HCT116 (cell line): ENCODE measurements around the gene PPAT. TPM values are rescaled to one million over a fixed set of nuclear protein-coding genes. Genes with fewer than 3 reads are reported as not detected.

Source experiments
- ATAC-seq: fragments of 200-7000 bp; cut with Tn5 transposase; 2 replicates; pipeline ENCODE4 v1.9.1; 2020; ENCODE audit warnings: mild to moderate bottlenecking, moderate library complexity
- BruUV-seq: library from RNA; stranded (reverse); fragments of 400-500 nt; replicated peaks from 2 replicates; lab custom pipeline; 2021; lab: Mats Ljungman, UMichigan
- CTCF ChIA-PET: fragments of 300-600 bp; sonication (Branson Sonifier 250); formaldehyde crosslinking; loops from one replicate; lab custom pipeline; 2021; ENCODE audit warnings: antibody characterized with exemption; lab: Charles Lee
- POLR2A ChIA-PET: fragments of 300-600, 350-600 bp; sonication (Branson Sonifier 250); formaldehyde crosslinking; loops from one replicate; lab custom pipeline; 2021; ENCODE audit warnings: antibody characterized with exemption; lab: Charles Lee
- RAD21 ChIA-PET, 2 experiments: fragments of 300-600 bp; sonication (Branson Sonifier 250); formaldehyde crosslinking; loops; one replicate each; lab custom pipeline; 2023; ENCODE audit warnings: low total read pairs in 2 of 2; ENCODE audit not compliant: uncharacterized antibody in 2 of 2, unreplicated experiment in 2 of 2, low non-redundant PET in 1 of 2; lab: Charles Lee
- DNase-seq: peaks from one replicate; pipeline ENCODE4 v3.0.0-alpha.2; 2010; ENCODE audit warnings: low read depth, low spot score
- H2AFZ ChIP-seq: fragments of 200-600 bp; shearing (Covaris generic), sonication (generic); 2 replicates; pipeline ENCODE4 v1.6.1; 2017; ENCODE audit warnings: low read depth, mixed run types, mixed read lengths, antibody characterized with exemption, low read length; ENCODE audit not compliant: poor library complexity, severe bottlenecking
- H3K27ac ChIP-seq: 2 replicates; pipeline ENCODE4 v1.5.1; 2012; ENCODE audit warnings: low read depth, low read length
- H3K27me3 ChIP-seq: fragments of 200-600 bp; sonication (generic); 2 replicates; pipeline ENCODE4 v1.6.1; 2016; ENCODE audit warnings: mixed run types, low read length, mixed read lengths; ENCODE audit not compliant: insufficient read depth
- H3K36me3 ChIP-seq, 2 experiments: fragments of 200-500 bp in 1 of 2; fragments of 200-600 bp in 1 of 2; sonication (Bioruptor generic) in 1 of 2; sonication (generic) in 1 of 2; 2 replicates each; pipeline versions ENCODE4 v1.5.1 to v1.6.1; 2014 to 2016; ENCODE audit warnings: low read length in 2 of 2, inconsistent platforms in 1 of 2, mixed read lengths in 1 of 2, mixed run types in 1 of 2; ENCODE audit not compliant: insufficient read depth in 2 of 2, control insufficient read depth in 1 of 2
- H3K4me1 ChIP-seq, 2 experiments: fragments of 200-600 bp in 1 of 2; sonication (generic) in 1 of 2; 2 replicates each; pipeline versions ENCODE4 v1.5.1 to v1.6.1; 2012 to 2017; ENCODE audit warnings: low read length in 2 of 2, inconsistent platforms in 1 of 2, mild to moderate bottlenecking in 1 of 2, mixed read lengths in 1 of 2, mixed run types in 1 of 2, moderate library complexity in 1 of 2; ENCODE audit not compliant: insufficient read depth in 2 of 2, control insufficient read depth in 1 of 2
- H3K4me2 ChIP-seq: fragments of 200-600 bp; sonication (generic); 2 replicates; pipeline ENCODE4 v1.6.1; 2017; ENCODE audit warnings: mixed run types, low read length, mixed read lengths
- H3K4me3 ChIP-seq, 2 experiments: fragments of 200-600 bp in 1 of 2; sonication (generic) in 1 of 2; replicated peaks in 1 of 2; 2 replicates each; pipeline ENCODE4 v1.5.1; 2011 to 2016; ENCODE audit warnings: low read length in 2 of 2, control low read depth in 1 of 2, low read depth in 1 of 2, mild to moderate bottlenecking in 1 of 2, mixed read lengths in 1 of 2, mixed run types in 1 of 2
- H3K79me2 ChIP-seq: fragments of 200-600 bp; sonication (generic); 2 replicates; pipeline ENCODE4 v1.6.1; 2017; ENCODE audit warnings: mild to moderate bottlenecking, mixed run types, low read length, moderate library complexity, mixed read lengths; ENCODE audit not compliant: insufficient read depth
- H3K9ac ChIP-seq: fragments of 200-600 bp; sonication (generic); 2 replicates; pipeline ENCODE4 v1.6.1; 2016; ENCODE audit warnings: low read length, mixed read lengths
- H3K9me2 ChIP-seq: fragments of 200-600 bp; sonication (generic), shearing (Covaris generic); 2 replicates; pipeline ENCODE4 v1.6.1; 2017; ENCODE audit warnings: mixed run types, mild to moderate bottlenecking, moderate library complexity; ENCODE audit not compliant: insufficient read depth
- H3K9me3 ChIP-seq, 2 experiments: fragments of 200-500 bp in 1 of 2; fragments of 200-600 bp in 1 of 2; sonication (Bioruptor generic) in 1 of 2; sonication (generic) in 1 of 2; 2 replicates each; pipeline ENCODE4 v1.6.1; 2014 to 2017; ENCODE audit warnings: low read length in 2 of 2, mixed read lengths in 2 of 2, inconsistent platforms in 1 of 2, low read depth in 1 of 2, mild to moderate bottlenecking in 1 of 2, mixed run types in 1 of 2, moderate library complexity in 1 of 2; ENCODE audit not compliant: control insufficient read depth in 1 of 2, insufficient read depth in 1 of 2
- H4K20me1 ChIP-seq: fragments of 200-600 bp; sonication (generic), shearing (Covaris generic); 2 replicates; pipeline ENCODE4 v1.6.1; 2017; ENCODE audit warnings: mixed run types, mild to moderate bottlenecking, moderate library complexity; ENCODE audit not compliant: insufficient read depth
- CBX3 ChIP-seq: IDR thresholded peaks from 2 replicates; pipeline ENCODE4 v1.6.1; 2012; ENCODE audit warnings: low read depth
- CEBPB ChIP-seq: IDR thresholded peaks from 2 replicates; pipeline ENCODE4 v1.6.1; 2012; ENCODE audit warnings: low read depth
- FOSL1 ChIP-seq: IDR thresholded peaks from 2 replicates; pipeline ENCODE4 v1.6.1; 2012; ENCODE audit warnings: low read depth
- JUND ChIP-seq: IDR thresholded peaks from 2 replicates; pipeline ENCODE4 v1.6.1; 2012
- POLR2AphosphoS5 ChIP-seq: IDR thresholded peaks from 2 replicates; pipeline ENCODE4 v1.6.1; 2011; ENCODE audit warnings: mild to moderate bottlenecking, low read depth, low read length, moderate library complexity
- RAD21 ChIP-seq: IDR thresholded peaks from 2 replicates; pipeline ENCODE4 v1.6.1; 2012; ENCODE audit warnings: low read depth, mild to moderate bottlenecking
- SP1 ChIP-seq: IDR thresholded peaks from 2 replicates; pipeline ENCODE4 v1.6.1; 2012; ENCODE audit warnings: low read depth
- TCF7L2 ChIP-seq: IDR thresholded peaks from 2 replicates; pipeline ENCODE4 v1.7.0; 2011; ENCODE audit warnings: borderline replicate concordance, inconsistent platforms; ENCODE audit not compliant: insufficient read depth, insufficient read length; ENCODE audit errors: extremely low read depth
- YY1 ChIP-seq: IDR thresholded peaks from 2 replicates; pipeline ENCODE4 v1.6.1; 2011; ENCODE audit warnings: low read length, low read depth, moderate library complexity, mild to moderate bottlenecking; ENCODE audit not compliant: insufficient replicate concordance; ENCODE audit errors: extremely low read depth
- ZFX ChIP-seq: fragments of 450-650 bp; IDR thresholded peaks from 2 replicates; pipeline ENCODE4 v1.6.1; 2017
- intact Hi-C: fragments of 100-400 bp; cut with micrococcal nuclease; formaldehyde crosslinking; loops from 2 replicates; pipeline ENCODE4 v1.10.0; 2022
- total RNA-seq: library from RNA; stranded (reverse); gene quantifications from one replicate; pipeline ENCODE4 v1.2.1, GENCODE V29; 2021; ENCODE audit not compliant: unreplicated experiment
- TF ChIP-seq, protein P1 (sequence below): IDR thresholded peaks from 2 replicates; pipeline ENCODE4 v1.6.1; 2012
- TF ChIP-seq, protein P2 (sequence below): IDR thresholded peaks from 2 replicates; pipeline ENCODE4 v1.6.1; 2012
- TF ChIP-seq, protein P3 (sequence below): IDR thresholded peaks from 2 replicates; pipeline ENCODE4 v1.6.1; 2012; ENCODE audit warnings: low read depth

Gene PPAT
- total RNA-seq, 1 experiment from 2014 or later, result 78.6 TPM

DNA sequence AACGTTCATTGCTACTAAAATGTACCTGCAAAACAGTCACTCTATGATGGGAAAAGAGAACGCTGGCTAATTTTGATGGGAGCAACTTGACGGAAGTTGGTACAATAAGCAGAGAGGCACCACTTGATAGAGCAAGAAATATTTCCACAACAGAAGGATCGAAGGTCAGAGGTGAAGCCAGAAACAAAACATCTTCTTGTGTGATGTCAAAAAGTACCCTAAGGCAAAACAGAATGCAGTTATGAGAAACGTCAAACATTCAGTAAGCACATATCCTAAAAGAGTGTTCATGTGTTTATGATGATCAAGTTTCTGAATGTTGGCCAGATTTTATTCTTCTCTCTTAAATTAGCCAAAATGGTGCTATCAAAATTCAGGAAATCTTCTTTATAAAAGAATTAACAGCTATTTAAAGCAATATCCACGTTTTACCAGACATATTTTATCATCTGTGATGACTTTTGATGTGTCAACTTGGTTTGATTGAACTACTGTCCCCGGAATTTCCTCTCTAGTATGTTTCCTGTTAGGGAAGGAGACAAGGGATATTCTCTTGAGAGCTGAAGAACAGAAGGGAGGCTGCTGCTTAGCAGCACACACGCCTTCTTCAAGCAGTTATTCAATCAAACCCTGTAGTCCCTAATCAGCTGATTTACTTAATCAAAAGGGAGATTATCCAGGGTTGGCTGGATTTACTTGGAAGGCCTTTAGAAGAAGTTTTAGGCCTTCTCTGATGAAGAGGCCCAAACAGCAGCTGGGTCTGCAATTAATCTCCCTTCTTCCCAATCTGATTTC, 63.8 kb downstream of the PPAT start:
- no peaks in the 10 kb centered on the region for H3K27me3 ChIP-seq
- intact Hi-C loops, result no loop called here
- no peak overlapping the region for H2AFZ ChIP-seq
- ChIA-PET POLR2A (no interaction called here), CTCF (no interaction called here), RAD21 (no interaction called here)
- H3K4me2 ChIP-seq, result no peak overlapping the region
- no peaks in the 10 kb centered on the region for H4K20me1 ChIP-seq
- H3K4me3 ChIP-seq, result no peak overlapping the region
- H3K79me2 ChIP-seq, result no peaks in the 10 kb centered on the region
- no peak overlapping the region for H3K27ac ChIP-seq
- TF ChIP-seq ZFX (no peak), SP1 (no peak), CEBPB (no peak), RAD21 (no peak)
- TF ChIP-seq, protein P1, sequence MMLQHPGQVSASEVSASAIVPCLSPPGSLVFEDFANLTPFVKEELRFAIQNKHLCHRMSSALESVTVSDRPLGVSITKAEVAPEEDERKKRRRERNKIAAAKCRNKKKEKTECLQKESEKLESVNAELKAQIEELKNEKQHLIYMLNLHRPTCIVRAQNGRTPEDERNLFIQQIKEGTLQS, result no peak
- TF ChIP-seq, all 23 proteins: peak for 0
- DNase-seq, result no peak
- BruUV-seq, result no TSS peak
- no peaks in the 10 kb centered on the region for H3K9me2 ChIP-seq
- no peak overlapping the region for H3K9ac ChIP-seq
- no peaks in the 10 kb centered on the region for H3K9me3 ChIP-seq
- H3K4me1 ChIP-seq, result no peaks in the 10 kb centered on the region
- ATAC-seq, result no peak
- peaks cover 0 to 5% of the 10 kb centered on the region in 2 experiments; a peak in 1 of 4 replicates for H3K36me3 ChIP-seq

DNA sequence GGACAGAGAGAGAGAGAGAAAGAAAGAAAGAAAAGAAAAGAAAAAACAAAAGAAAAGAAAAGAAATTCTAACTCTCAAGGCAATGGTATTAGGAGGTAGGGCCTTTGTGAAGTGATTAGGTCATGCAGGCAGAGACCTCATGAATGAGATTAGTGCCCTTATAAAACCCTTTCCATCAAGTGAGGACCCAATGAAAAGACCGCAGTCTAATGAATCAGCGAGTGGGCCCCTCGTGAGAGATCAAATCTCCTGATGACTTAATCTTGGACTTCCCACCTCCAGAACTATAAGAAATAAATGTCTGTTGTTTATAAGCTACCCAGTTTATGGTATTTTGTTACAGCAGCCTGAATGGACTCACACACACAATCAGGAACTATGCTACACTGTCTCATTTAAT, 65.0 kb downstream of the PPAT start:
- Histone ChIP-seq H2AFZ (no peak overlapping the region), H3K9me3 (no peaks in the 10 kb centered on the region), H3K4me1 (no peaks in the 10 kb centered on the region), H3K4me3 (no peak overlapping the region), H3K9me2 (no peaks in the 10 kb centered on the region), H3K4me2 (no peak overlapping the region), H3K9ac (no peak overlapping the region), H3K79me2 (no peaks in the 10 kb centered on the region), H3K27ac (no peak overlapping the region), H3K36me3 (peaks cover 0 to 5% of the 10 kb centered on the region in 2 experiments; a peak in 1 of 4 replicates), H4K20me1 (no peaks in the 10 kb centered on the region), H3K27me3 (no peaks in the 10 kb centered on the region)
- CTCF ChIA-PET, result no interaction called here
- TF ChIP-seq YY1 (no peak), TCF7L2 (no peak), JUND (no peak), CBX3 (no peak), SP1 (no peak), FOSL1 (no peak), RAD21 (no peak), POLR2AphosphoS5 (no peak)
- TF ChIP-seq, protein P2, sequence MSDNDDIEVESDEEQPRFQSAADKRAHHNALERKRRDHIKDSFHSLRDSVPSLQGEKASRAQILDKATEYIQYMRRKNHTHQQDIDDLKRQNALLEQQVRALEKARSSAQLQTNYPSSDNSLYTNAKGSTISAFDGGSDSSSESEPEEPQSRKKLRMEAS, result no peak
- TF ChIP-seq, protein P3, sequence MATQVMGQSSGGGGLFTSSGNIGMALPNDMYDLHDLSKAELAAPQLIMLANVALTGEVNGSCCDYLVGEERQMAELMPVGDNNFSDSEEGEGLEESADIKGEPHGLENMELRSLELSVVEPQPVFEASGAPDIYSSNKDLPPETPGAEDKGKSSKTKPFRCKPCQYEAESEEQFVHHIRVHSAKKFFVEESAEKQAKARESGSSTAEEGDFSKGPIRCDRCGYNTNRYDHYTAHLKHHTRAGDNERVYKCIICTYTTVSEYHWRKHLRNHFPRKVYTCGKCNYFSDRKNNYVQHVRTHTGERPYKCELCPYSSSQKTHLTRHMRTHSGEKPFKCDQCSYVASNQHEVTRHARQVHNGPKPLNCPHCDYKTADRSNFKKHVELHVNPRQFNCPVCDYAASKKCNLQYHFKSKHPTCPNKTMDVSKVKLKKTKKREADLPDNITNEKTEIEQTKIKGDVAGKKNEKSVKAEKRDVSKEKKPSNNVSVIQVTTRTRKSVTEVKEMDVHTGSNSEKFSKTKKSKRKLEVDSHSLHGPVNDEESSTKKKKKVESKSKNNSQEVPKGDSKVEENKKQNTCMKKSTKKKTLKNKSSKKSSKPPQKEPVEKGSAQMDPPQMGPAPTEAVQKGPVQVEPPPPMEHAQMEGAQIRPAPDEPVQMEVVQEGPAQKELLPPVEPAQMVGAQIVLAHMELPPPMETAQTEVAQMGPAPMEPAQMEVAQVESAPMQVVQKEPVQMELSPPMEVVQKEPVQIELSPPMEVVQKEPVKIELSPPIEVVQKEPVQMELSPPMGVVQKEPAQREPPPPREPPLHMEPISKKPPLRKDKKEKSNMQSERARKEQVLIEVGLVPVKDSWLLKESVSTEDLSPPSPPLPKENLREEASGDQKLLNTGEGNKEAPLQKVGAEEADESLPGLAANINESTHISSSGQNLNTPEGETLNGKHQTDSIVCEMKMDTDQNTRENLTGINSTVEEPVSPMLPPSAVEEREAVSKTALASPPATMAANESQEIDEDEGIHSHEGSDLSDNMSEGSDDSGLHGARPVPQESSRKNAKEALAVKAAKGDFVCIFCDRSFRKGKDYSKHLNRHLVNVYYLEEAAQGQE, result no peak
- TF ChIP-seq, protein P1, result no peak
- intact Hi-C loops, result no loop called here
- RAD21 ChIA-PET, result no interaction called here
- DNase-seq, result no peak
- no TSS peak for BruUV-seq
- no peak for ATAC-seq
- POLR2A ChIA-PET, result no interaction called here
